HG03139 (cell line): ENCODE data around the gene CES4A.
"Not testable (repeated sequence)": the region's sequence is repeated elsewhere in the genome, so short reads cannot be mapped to it uniquely, and the experiment has no call there.

Experiments
- ATAC-seq: cut with Tn5 transposase; IDR thresholded peaks from one replicate; pipeline ENCODE4 v1.9.1; 2021; ENCODE audit not compliant: unreplicated experiment

The CES4A gene

GRCh38 chr16:66988197-66988788 is at the start of gene CES4A:
TSS of gene CES4A (plus strand) at chr16:66988589. CDS start at chr16:66988773, 184 bp downstream.
- no peak for ATAC-seq

- ATAC-seq, result no peak
These were observed 49.0 kb upstream of the CES4A start for GRCh38 chr16:66939366-66939765.

GRCh38 chr16:66940236-66940635 is 48.2 kb upstream of the CES4A start:
- ATAC-seq, result no peak

- no peak for ATAC-seq
These were observed 45.4 kb upstream of the CES4A start for GRCh38 chr16:66942981-66943380.

- no peak for ATAC-seq
These were observed 44.8 kb upstream of the CES4A start for GRCh38 chr16:66943426-66944053.

GRCh38 chr16:66944054-66944441 is 44.3 kb upstream of the CES4A start:
- no peak for ATAC-seq

- not testable (repeated sequence) for ATAC-seq
These were observed 43.4 kb upstream of the CES4A start for GRCh38 chr16:66944971-66945370.

GRCh38 chr16:66945939-66946338 is 42.5 kb upstream of the CES4A start:
- no peak for ATAC-seq

GRCh38 chr16:66946541-66946940 is 41.8 kb upstream of the CES4A start:
- no peak for ATAC-seq

- ATAC-seq, result no peak
These were observed 41.5 kb upstream of the CES4A start for GRCh38 chr16:66946974-66947301.

- peak; percentile 58 for ATAC-seq
These were observed 40.9 kb upstream of the CES4A start for GRCh38 chr16:66947302-66948065.

- ATAC-seq, result no peak
These were observed 40.1 kb upstream of the CES4A start for GRCh38 chr16:66948134-66948836.

- ATAC-seq, result no peak
These were observed 39.6 kb upstream of the CES4A start for GRCh38 chr16:66948837-66949225.

GRCh38 chr16:66949472-66949871 is 38.9 kb upstream of the CES4A start:
- ATAC-seq, result no peak

GRCh38 chr16:66950437-66950836 is 38.0 kb upstream of the CES4A start:
- no peak for ATAC-seq

GRCh38 chr16:66950971-66951790 is 37.2 kb upstream of the CES4A start:
- ATAC-seq, result no peak

GRCh38 chr16:66952430-66953110 is 35.8 kb upstream of the CES4A start:
- ATAC-seq, result no peak

GRCh38 chr16:66953462-66954096 is 34.8 kb upstream of the CES4A start:
- ATAC-seq, result no peak

- no peak for ATAC-seq
These were observed 34.2 kb upstream of the CES4A start for GRCh38 chr16:66954097-66954659.
